Bone marrow (tissue), 2 donors: ENCODE data around the gene IDH3B.
"Not testable (repeated sequence)": the region's sequence is repeated elsewhere in the genome, so short reads cannot be mapped to it uniquely, and the experiment has no call there.

Experiments used
- DNase-seq, 2 donors: peaks; one replicate each; lab custom pipeline; 2025; lab: John Stamatoyannopoulos, UW

Gene IDH3B

GRCh38 chr20:2663887-2664719 is at the start of gene IDH3B:
Gene IDH3B (minus strand): TSS chr20:2664216. CDS start chr20:2664188, 28 bp downstream.
- DNase-seq, result peak; percentile 78 to 96

- peak in 1 of 2 donors; percentile 25 for DNase-seq
These were observed 49.3 kb upstream of the IDH3B start for GRCh38 chr20:2713285-2713684.

GRCh38 chr20:2709205-2709981 is 45.4 kb upstream of the IDH3B start:
- DNase-seq, result no peak

- no peak for DNase-seq
These were observed 44.6 kb upstream of the IDH3B start for GRCh38 chr20:2708665-2709064.

- no peak for DNase-seq
These were observed 44.0 kb upstream of the IDH3B start for GRCh38 chr20:2708073-2708415.

- no peak for DNase-seq
These were observed 43.5 kb upstream of the IDH3B start for GRCh38 chr20:2707353-2708072.

- DNase-seq, result no peak
These were observed 42.8 kb upstream of the IDH3B start for GRCh38 chr20:2706688-2707352.

- no peak for DNase-seq
These were observed 42.1 kb upstream of the IDH3B start for GRCh38 chr20:2705931-2706645.

GRCh38 chr20:2703716-2704475 is 39.9 kb upstream of the IDH3B start:
- no peak for DNase-seq

GRCh38 chr20:2701671-2702081 is 37.7 kb upstream of the IDH3B start:
- DNase-seq, result no peak

- DNase-seq, result no peak
These were observed 37.1 kb upstream of the IDH3B start for GRCh38 chr20:2700913-2701620.

- DNase-seq, result no peak
These were observed 35.9 kb upstream of the IDH3B start for GRCh38 chr20:2699775-2700413.

- DNase-seq, result no peak
These were observed 34.9 kb upstream of the IDH3B start for GRCh38 chr20:2698912-2699311.

GRCh38 chr20:2698186-2698817 is 34.3 kb upstream of the IDH3B start:
- DNase-seq, result no peak

- no peak for DNase-seq
These were observed 33.8 kb upstream of the IDH3B start for GRCh38 chr20:2697768-2698167.

- DNase-seq, result no peak
These were observed 32.6 kb upstream of the IDH3B start for GRCh38 chr20:2696646-2697045.

GRCh38 chr20:2695984-2696525 is 32.0 kb upstream of the IDH3B start:
- not testable (repeated sequence) for DNase-seq

GRCh38 chr20:2695206-2695983 is 31.4 kb upstream of the IDH3B start:
- no peak for DNase-seq
